PC-3 (cell line): ENCODE data around the gene PLCL2.

Source experiments
- EZH2 ChIP-seq: fragments of 300-600 bp; sonication (generic); IDR thresholded peaks from one replicate; pipeline ENCODE4 v1.6.1; 2017; ENCODE audit warnings: antibody characterized with exemption, mild to moderate bottlenecking, low read length; ENCODE audit not compliant: unreplicated experiment
- TF ChIP-seq, protein P1 (sequence below): fragments of 300-600 bp; sonication (generic); conservative IDR thresholded peaks from 2 replicates; pipeline ENCODE4 v1.5.1; 2017; ENCODE audit warnings: antibody characterized with exemption, low read depth, mild to moderate bottlenecking, low read length

DNA sequence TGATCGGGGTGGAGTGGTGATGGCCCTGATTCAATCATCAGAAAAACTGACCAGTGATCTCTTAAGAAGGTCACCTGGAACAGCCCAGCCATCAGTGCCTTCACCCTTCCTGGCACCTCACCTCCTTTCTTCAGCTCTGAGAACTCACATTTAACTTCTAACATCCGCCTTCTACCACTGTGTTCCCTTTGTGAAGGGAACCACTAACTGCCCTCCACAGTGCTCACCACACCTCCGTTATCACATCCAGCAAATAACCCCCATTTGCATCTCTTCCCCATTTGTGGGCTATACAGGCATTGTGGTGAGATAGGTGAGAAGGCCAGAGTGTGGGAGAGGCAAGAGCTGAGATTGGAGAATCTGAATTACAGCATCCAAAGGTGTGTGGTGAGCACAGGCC is 107.4 kb downstream of the PLCL2 start:
- TF ChIP-seq, protein P1, sequence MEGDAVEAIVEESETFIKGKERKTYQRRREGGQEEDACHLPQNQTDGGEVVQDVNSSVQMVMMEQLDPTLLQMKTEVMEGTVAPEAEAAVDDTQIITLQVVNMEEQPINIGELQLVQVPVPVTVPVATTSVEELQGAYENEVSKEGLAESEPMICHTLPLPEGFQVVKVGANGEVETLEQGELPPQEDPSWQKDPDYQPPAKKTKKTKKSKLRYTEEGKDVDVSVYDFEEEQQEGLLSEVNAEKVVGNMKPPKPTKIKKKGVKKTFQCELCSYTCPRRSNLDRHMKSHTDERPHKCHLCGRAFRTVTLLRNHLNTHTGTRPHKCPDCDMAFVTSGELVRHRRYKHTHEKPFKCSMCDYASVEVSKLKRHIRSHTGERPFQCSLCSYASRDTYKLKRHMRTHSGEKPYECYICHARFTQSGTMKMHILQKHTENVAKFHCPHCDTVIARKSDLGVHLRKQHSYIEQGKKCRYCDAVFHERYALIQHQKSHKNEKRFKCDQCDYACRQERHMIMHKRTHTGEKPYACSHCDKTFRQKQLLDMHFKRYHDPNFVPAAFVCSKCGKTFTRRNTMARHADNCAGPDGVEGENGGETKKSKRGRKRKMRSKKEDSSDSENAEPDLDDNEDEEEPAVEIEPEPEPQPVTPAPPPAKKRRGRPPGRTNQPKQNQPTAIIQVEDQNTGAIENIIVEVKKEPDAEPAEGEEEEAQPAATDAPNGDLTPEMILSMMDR, result no peak
- TF ChIP-seq EZH2, result no peak
